GM12892 (cell line): ENCODE results near the gene DIP2B.

Experiments
- POLR2A ChIP-seq: IDR thresholded peaks from 2 replicates; pipeline ENCODE4 v1.6.1; 2011; ENCODE audit warnings: low read depth, low read length, control low read depth
- TAF1 ChIP-seq: IDR thresholded peaks from 2 replicates; pipeline ENCODE4 v1.6.1; 2011; ENCODE audit warnings: low read depth, mild to moderate bottlenecking, control low read depth, low read length, borderline replicate concordance

GRCh38 chr12:50572287-50572686 lies 67.5 kb downstream of the DIP2B start:
- TF ChIP-seq POLR2A = no peak
- no peak for TF ChIP-seq TAF1
